NCI-H2196 treated with DMSO at 0.1 percent for 48 hours (cell line): Measurements from ENCODE around the gene ZKSCAN1.
"Not testable (repeated sequence)": the region's sequence is repeated elsewhere in the genome, so short reads cannot be mapped to it uniquely, and the experiment has no call there.

Source experiments
- DNase-seq: peaks from one replicate; lab custom pipeline; 2025; ENCODE audit not compliant: unreplicated experiment; lab: John Stamatoyannopoulos, UW

ZKSCAN1 gene

GRCh38 chr7:100000239-100000638 lies 15.2 kb upstream of the ZKSCAN1 start:
- DNase-seq, result no peak

GRCh38 chr7:100003711-100004661 lies 11.4 kb upstream of the ZKSCAN1 start:
- DNase-seq, result peak; percentile 92

- DNase-seq, result no peak
Measured at GRCh38 chr7:100007887-100008286, 7.5 kb upstream of the ZKSCAN1 start.

GRCh38 chr7:100008525-100008924 lies 6.9 kb upstream of the ZKSCAN1 start:
- no peak for DNase-seq

DNA sequence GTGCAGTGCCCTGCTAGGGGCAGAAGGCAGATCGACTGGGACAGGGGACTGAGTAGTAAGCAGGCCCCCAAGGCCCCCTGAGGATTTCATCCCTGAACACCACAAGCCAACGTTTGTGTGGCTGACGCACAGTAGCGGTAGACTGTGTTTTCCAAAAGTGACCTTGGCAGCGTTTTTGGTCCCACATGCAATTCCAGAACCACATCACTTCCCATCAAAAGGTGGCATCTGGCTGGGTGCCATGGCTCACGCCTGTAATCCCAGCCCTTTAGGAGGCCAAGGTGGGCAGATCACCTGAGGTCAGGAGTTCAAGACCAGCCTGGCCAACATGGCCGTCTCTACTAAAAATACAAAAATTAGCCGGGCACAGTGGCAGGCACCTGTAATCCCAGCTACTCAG lies 5.4 kb upstream of the ZKSCAN1 start:
- not testable (repeated sequence) for DNase-seq

GRCh38 chr7:100010901-100011300 lies 4.5 kb upstream of the ZKSCAN1 start:
- no peak for DNase-seq

DNA sequence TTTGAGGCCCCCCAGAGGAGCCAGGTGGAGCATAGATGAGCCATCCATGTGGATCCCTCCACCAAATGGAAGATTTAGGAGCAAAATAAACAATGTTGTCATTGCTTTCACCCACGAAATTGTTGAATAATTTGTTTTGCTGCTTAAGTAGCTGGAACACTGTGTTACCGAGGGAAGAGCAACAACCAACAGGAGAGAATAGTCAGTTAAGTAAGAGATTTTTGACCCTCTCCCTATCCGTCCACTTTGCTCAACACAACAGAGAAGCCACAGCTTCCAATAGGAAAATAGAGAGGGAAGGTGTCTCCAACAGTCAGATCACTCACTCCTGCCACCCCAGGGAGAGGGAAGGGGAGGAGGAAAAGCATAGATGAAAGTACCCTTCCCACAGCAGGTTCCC lies 3.9 kb upstream of the ZKSCAN1 start:
- DNase-seq, result no peak

GRCh38 chr7:100012385-100013327 lies 2.7 kb upstream of the ZKSCAN1 start:
- DNase-seq, result not testable (repeated sequence)

DNA sequence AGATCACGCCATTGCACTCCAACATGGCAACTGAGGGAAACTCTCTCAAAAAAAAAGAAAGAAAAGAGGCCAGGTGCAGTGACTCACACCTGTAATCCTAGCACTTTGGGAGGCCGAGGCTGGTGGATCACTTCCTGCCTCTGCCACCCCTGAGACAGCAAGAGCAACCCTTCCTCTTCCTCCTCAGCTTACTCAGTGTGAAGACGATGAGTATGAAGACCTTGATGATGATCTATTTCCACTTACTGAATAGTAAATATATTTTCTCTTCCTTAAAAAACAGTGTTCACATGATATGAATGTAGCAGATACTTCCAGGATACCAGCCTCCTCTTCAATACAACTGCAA lies 2.1 kb upstream of the ZKSCAN1 start:
- DNase-seq, result no peak

- no peak for DNase-seq
Measured at GRCh38 chr7:100016215-100016901, 962 bp downstream of the ZKSCAN1 start.

GRCh38 chr7:100017300-100017699 lies 1.9 kb downstream of the ZKSCAN1 start:
- no peak for DNase-seq

GRCh38 chr7:100017875-100018274 lies 2.5 kb downstream of the ZKSCAN1 start:
- DNase-seq, result no peak

- no peak for DNase-seq
Measured at GRCh38 chr7:100019908-100020307, 4.5 kb downstream of the ZKSCAN1 start.

- DNase-seq, result no peak
Measured at GRCh38 chr7:100021297-100021696, 5.9 kb downstream of the ZKSCAN1 start.

DNA sequence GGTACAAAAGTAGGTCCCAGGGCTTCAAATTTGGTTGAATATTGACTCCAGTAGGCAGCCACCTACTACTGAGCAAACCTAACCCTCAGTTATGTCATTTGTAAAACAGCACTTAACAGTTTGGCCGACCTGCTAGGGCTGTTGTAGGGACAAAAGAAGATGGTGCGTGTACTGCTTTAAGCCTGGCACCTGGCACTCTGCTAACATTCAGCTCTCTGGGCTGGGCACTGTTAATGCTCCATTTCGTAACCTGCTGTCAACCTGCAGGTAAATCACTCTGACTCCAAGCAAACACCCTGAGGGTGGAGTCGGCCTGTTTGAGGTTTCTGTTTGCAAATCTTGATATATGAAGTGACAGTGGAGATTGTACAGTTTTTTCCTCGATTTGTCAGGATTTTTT lies 7.2 kb downstream of the ZKSCAN1 start:
- DNase-seq, result no peak

GRCh38 chr7:100023526-100023925 lies 8.1 kb downstream of the ZKSCAN1 start:
- no peak for DNase-seq

GRCh38 chr7:100024020-100024619 lies 8.7 kb downstream of the ZKSCAN1 start:
- DNase-seq, result no peak

DNA sequence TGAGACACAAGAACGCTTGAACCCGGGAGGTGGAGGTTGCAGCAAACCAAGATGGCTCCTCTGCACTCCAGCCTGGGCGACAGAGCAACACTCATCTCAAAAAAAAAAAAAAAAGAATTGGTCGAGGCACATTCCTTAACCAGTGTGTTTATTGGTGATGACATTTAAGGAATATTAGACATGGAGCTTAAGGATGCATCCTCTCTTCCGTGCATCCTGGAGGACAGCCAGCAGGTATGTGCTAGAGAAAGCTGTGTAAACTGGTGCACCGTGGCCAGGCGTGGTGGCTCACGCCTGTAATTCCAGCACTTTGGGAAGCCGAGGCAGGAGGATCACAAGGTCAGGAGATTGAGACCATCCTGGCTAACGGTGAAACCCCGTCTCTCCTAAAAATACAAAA lies 11.8 kb downstream of the ZKSCAN1 start:
- no peak for DNase-seq

- DNase-seq, result no peak
Measured at GRCh38 chr7:100029596-100029995, 14.2 kb downstream of the ZKSCAN1 start.

DNA sequence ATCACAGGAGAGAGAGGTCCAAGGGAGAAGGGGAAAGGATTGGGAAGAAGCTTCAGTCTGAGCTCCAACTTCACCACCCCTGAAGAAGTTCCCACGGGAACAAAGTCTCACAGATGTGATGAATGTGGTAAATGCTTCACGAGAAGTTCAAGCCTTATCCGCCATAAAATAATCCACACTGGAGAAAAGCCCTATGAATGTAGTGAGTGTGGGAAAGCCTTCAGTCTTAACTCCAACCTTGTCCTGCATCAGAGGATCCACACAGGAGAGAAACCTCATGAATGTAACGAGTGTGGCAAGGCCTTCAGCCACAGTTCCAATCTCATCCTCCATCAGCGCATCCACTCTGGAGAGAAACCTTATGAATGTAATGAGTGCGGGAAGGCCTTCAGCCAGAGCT lies 18.1 kb downstream of the ZKSCAN1 start:
- DNase-seq, result no peak
